Nephron (organoid): ENCODE data around the gene NPR3.

Source experiments
- H3K27ac Mint-ChIP-seq, 3 experiments: 2 replicates each; pipeline ENCODE4 v1.8.0; 2020; ENCODE audit warnings: mixed read lengths in 3 of 3, mild to moderate bottlenecking in 2 of 3, moderate library complexity in 1 of 3
- H3K27me3 Mint-ChIP-seq: 2 replicates; pipeline ENCODE4 v1.8.0; 2021; ENCODE audit warnings: low read depth, mild to moderate bottlenecking, moderate library complexity, mixed read lengths
- H3K36me3 Mint-ChIP-seq: 2 replicates; pipeline ENCODE4 v1.8.0; 2020; ENCODE audit warnings: low read depth, mixed read lengths
- H3K4me1 Mint-ChIP-seq: 2 replicates; pipeline ENCODE4 v1.8.0; 2020; ENCODE audit warnings: mixed read lengths
- H3K4me3 Mint-ChIP-seq, 3 experiments: 2 replicates each; pipeline ENCODE4 v1.8.0; 2020; ENCODE audit warnings: mild to moderate bottlenecking in 3 of 3, mixed read lengths in 3 of 3, moderate library complexity in 2 of 3
- H3K9me3 Mint-ChIP-seq: 2 replicates; pipeline ENCODE4 v1.8.0; 2020; ENCODE audit warnings: mixed read lengths
- TF ChIP-seq, protein P1 (sequence below), 3 experiments: fragments of 200-600 bp; sonication (generic); IDR thresholded peaks; one replicate each; pipeline ENCODE4 v1.5.0; 2021; ENCODE audit warnings: antibody characterized with exemption in 3 of 3; ENCODE audit not compliant: unreplicated experiment in 3 of 3

The NPR3 gene

DNA sequence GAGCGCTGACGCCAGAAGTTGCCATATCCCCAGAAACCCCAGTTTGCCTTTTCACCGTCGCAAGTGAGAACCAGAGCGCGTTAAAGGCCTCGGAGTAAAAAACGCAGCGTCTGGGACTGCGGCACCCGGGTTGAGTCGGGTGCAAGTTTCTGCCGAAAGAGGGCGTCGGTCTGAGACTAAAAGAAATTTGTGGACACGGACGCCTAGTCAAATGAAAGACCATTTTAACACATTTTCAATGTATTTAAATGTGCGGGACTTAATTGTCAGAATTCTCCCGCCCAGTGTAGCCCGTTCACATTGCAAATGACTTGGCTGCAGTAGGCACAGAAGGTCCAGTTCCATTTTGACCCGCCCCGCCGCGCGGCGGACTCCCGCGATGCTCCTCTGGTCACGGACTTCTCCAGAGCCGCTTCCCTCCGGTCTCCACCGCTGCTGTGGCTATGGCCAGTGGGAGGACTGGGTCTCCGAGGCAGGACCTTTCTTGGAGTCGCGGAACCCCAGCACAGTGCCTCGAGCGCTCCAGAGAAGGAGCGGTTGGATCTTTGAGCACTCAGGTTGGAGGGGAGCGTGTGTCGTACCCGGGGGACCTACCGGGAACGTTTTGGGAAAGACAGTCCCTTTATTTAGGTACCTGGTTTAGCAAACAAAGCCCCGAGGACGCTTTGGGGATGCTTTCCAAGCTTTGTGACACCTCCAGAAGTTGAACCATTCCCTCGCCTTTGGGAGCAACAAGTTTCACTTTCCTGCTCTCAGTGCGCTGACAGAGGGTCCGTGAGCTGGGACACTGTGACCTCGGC is 1.2 kb upstream of the NPR3 start:
- peak overlapping the region; percentile 24 to 86 (median 64) for H3K27ac Mint-ChIP-seq
- TF ChIP-seq, protein P1, sequence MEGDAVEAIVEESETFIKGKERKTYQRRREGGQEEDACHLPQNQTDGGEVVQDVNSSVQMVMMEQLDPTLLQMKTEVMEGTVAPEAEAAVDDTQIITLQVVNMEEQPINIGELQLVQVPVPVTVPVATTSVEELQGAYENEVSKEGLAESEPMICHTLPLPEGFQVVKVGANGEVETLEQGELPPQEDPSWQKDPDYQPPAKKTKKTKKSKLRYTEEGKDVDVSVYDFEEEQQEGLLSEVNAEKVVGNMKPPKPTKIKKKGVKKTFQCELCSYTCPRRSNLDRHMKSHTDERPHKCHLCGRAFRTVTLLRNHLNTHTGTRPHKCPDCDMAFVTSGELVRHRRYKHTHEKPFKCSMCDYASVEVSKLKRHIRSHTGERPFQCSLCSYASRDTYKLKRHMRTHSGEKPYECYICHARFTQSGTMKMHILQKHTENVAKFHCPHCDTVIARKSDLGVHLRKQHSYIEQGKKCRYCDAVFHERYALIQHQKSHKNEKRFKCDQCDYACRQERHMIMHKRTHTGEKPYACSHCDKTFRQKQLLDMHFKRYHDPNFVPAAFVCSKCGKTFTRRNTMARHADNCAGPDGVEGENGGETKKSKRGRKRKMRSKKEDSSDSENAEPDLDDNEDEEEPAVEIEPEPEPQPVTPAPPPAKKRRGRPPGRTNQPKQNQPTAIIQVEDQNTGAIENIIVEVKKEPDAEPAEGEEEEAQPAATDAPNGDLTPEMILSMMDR (IDR thresholded peaks at IDR 0.05; ENCODE audit: unreplicated experiment in 3 of 3) = peak; percentile 65 to 79 (median 75)
- H3K4me1 Mint-ChIP-seq = peaks cover 30% of the 10 kb centered on the region
- H3K27me3 Mint-ChIP-seq = peaks cover 85% of the 10 kb centered on the region
- H3K36me3 Mint-ChIP-seq = no peaks in the 10 kb centered on the region
- peak overlapping the region; percentile 79 to 87 (median 87) for H3K4me3 Mint-ChIP-seq
- no peaks in the 10 kb centered on the region for H3K9me3 Mint-ChIP-seq

DNA sequence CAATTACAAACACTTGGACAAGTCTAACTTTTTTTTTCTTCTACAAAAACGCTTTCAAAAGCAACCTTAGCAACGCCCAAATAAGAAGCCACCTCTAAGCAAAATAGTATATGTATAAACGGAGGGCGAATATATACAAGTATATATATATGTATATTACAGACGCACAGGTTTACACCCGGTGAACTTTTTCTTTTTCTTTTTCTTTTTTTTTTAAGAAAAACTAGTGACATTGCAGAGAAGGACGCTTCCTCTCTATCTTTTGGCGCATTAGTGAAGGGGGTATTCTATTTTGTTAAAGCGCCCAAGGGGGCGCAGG is 200 bp downstream of the NPR3 start:
- H3K36me3 Mint-ChIP-seq = peaks cover 7% of the 10 kb centered on the region
- H3K4me1 Mint-ChIP-seq = peaks cover 30% of the 10 kb centered on the region
- H3K9me3 Mint-ChIP-seq = no peaks in the 10 kb centered on the region
- peak overlapping the region; percentile 79 to 87 (median 87) for H3K4me3 Mint-ChIP-seq
- H3K27ac Mint-ChIP-seq = peak overlapping the region; percentile 24 to 78 (median 64)
- H3K27me3 Mint-ChIP-seq = peaks cover 85% of the 10 kb centered on the region
- TF ChIP-seq, protein P1 (IDR thresholded peaks at IDR 0.05; ENCODE audit: unreplicated experiment in 3 of 3) = no peak

DNA sequence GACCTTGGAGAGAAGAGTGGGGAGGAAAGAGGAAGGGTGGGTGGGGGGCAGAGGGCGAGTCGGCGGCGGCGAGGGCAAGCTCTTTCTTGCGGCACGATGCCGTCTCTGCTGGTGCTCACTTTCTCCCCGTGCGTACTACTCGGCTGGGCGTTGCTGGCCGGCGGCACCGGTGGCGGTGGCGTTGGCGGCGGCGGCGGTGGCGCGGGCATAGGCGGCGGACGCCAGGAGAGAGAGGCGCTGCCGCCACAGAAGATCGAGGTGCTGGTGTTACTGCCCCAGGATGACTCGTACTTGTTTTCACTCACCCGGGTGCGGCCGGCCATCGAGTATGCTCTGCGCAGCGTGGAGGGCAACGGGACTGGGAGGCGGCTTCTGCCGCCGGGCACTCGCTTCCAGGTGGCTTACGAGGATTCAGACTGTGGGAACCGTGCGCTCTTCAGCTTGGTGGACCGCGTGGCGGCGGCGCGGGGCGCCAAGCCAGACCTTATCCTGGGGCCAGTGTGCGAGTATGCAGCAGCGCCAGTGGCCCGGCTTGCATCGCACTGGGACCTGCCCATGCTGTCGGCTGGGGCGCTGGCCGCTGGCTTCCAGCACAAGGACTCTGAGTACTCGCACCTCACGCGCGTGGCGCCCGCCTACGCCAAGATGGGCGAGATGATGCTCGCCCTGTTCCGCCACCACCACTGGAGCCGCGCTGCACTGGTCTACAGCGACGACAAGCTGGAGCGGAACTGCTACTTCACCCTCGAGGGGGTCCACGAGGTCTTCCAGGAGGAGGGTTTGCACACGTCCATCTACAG is 760 bp downstream of the NPR3 start:
- H3K9me3 Mint-ChIP-seq = no peaks in the 10 kb centered on the region
- TF ChIP-seq, protein P1 (IDR thresholded peaks at IDR 0.05; ENCODE audit: unreplicated experiment in 3 of 3) = no peak

GRCh38 chr5:32712481-32713360 is 1.6 kb downstream of the NPR3 start:
- TF ChIP-seq, protein P1 (IDR thresholded peaks at IDR 0.05; ENCODE audit: unreplicated experiment in 3 of 3) = no peak
- Mint-ChIP-seq H3K27me3 (peaks cover 88% of the 10 kb centered on the region), H3K36me3 (peaks cover 15% of the 10 kb centered on the region), H3K27ac (peak overlapping the region; percentile 49 to 87 (median 53)), H3K9me3 (peaks cover 5% of the 10 kb centered on the region), H3K4me3 (peak overlapping the region; percentile 79 to 87 (median 87)), H3K4me1 (peaks cover 25% of the 10 kb centered on the region)

More for the DNA sequence above, 760 bp downstream of the NPR3 start:
- peak overlapping the region; percentile 79 to 87 (median 87) for H3K4me3 Mint-ChIP-seq
- peaks cover 86% of the 10 kb centered on the region for H3K27me3 Mint-ChIP-seq
- H3K27ac Mint-ChIP-seq = peak overlapping the region; percentile 24 to 78 (median 64)
- H3K36me3 Mint-ChIP-seq = peaks cover 7% of the 10 kb centered on the region
- H3K4me1 Mint-ChIP-seq = peaks cover 30% of the 10 kb centered on the region

GRCh38 chr5:32713361-32713769 is 2.2 kb downstream of the NPR3 start:
- peaks cover 25% of the 10 kb centered on the region for H3K4me1 Mint-ChIP-seq
- H3K36me3 Mint-ChIP-seq = peaks cover 20% of the 10 kb centered on the region
- H3K9me3 Mint-ChIP-seq = peaks cover 7% of the 10 kb centered on the region
- TF ChIP-seq, protein P1 (IDR thresholded peaks at IDR 0.05; ENCODE audit: unreplicated experiment in 3 of 3) = no peak
- H3K4me3 Mint-ChIP-seq = peak overlapping the region; percentile 79 to 87 (median 87)
- peak overlapping the region in 2 of 3 experiments; percentile 53 to 87 for H3K27ac Mint-ChIP-seq
- H3K27me3 Mint-ChIP-seq = peaks cover 88% of the 10 kb centered on the region
